Stimulated activated CD8-positive, alpha-beta memory T cell treated with anti-CD3 and anti-CD28 coated beads, Interleukin-2, amount 100 ng/mL, for 1 hour (primary cell): ENCODE measurements around the gene PPP6R1.

Experiments
- DNase-seq, 2 donors: peaks; one replicate each; pipeline ENCODE4 v3.0.0-alpha.2; 2020; ENCODE audit warnings: low read depth in 2 of 2

Gene PPP6R1

DNA sequence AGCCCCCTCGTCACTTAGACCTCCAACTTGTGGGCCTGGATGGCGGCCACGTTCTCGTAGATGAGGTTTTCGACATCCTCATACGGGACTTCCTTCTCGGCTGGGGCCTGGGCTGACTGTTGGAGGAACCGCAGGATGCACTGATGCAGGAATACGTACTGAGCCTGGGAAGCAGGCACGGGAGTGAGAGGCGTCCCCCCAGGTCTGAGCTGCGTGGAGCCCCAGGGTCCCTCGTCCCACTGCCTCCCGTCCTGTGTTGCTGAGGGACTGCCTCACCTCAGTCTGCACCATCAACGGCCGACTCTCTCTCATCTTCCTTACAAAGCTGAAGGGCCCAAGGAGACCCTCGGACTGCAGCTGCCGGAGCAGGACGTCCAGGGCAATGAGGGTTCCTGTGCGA, 77.1 kb downstream of the PPP6R1 start:
- no peak for DNase-seq
